ENCODE measurements around the gene MANEAL. TPM values are rescaled to one million over a fixed set of nuclear protein-coding genes. Genes with fewer than 3 reads are reported as not detected.

The MANEAL gene
- total RNA-seq, 2 experiments from 2014 or later: 20.0 to 27.1 TPM

GRCh38 chr1:37776946-37777516, 16.6 kb upstream of the MANEAL start:
- Histone ChIP-seq H3K9me2 (ENCODE audit: insufficient read depth, low read length) (no peaks in the 10 kb centered on the region), H3K79me2 (ENCODE audit: insufficient read depth, low read depth, low read length) (no peaks in the 10 kb centered on the region), H3K9me3 (ENCODE audit: low read length) (no peaks in the 10 kb centered on the region), H3K4me3 (ENCODE audit: low read depth, low read length, poor library complexity, severe bottlenecking) (no peak overlapping the region), H2AFZ (ENCODE audit: low read length) (no peak overlapping the region), H4K20me1 (ENCODE audit: insufficient read depth, low read length) (no peaks in the 10 kb centered on the region), H3K4me2 (ENCODE audit: low read length) (no peak overlapping the region), H3K36me3 (ENCODE audit: insufficient read depth, low read length) (no peaks in the 10 kb centered on the region), H3K4me1 (ENCODE audit: insufficient read depth, low read length, poor library complexity, severe bottlenecking) (no peaks in the 10 kb centered on the region), H3K27ac (ENCODE audit: low read depth, low read length, poor library complexity, severe bottlenecking) (no peak overlapping the region)
- no peak for DNase-seq (ENCODE audit: low spot score)
- intact Hi-C loops (cut with micrococcal nuclease; ENCODE audit: unreplicated experiment): no loop called here
- POLR2A ChIA-PET: no interaction called here
- TF ChIP-seq CTCF (conservative IDR thresholded peaks at IDR 0.05; ENCODE audit: low read length): no peak
- TF ChIP-seq EZH2phosphoT487 (IDR thresholded peaks at IDR 0.05; ENCODE audit: borderline replicate concordance, low read depth, low read length): no peak
- CTCF ChIA-PET (ENCODE audit: unreplicated experiment): no interaction called here
- BruUV-seq (replicated peaks): no TSS peak

GRCh38 chr1:37778654-37779053, 15.0 kb upstream of the MANEAL start:
- no peak for TF ChIP-seq CTCF (conservative IDR thresholded peaks at IDR 0.05; ENCODE audit: low read length)
- no peak for TF ChIP-seq EZH2phosphoT487 (IDR thresholded peaks at IDR 0.05; ENCODE audit: borderline replicate concordance, low read depth, low read length)
- Histone ChIP-seq H3K9me2 (ENCODE audit: insufficient read depth, low read length) (no peaks in the 10 kb centered on the region), H3K36me3 (ENCODE audit: insufficient read depth, low read length) (no peaks in the 10 kb centered on the region), H2AFZ (ENCODE audit: low read length) (no peak overlapping the region), H3K4me3 (ENCODE audit: low read depth, low read length, poor library complexity, severe bottlenecking) (no peak overlapping the region), H3K4me2 (ENCODE audit: low read length) (no peak overlapping the region), H4K20me1 (ENCODE audit: insufficient read depth, low read length) (no peaks in the 10 kb centered on the region), H3K4me1 (ENCODE audit: insufficient read depth, low read length, poor library complexity, severe bottlenecking) (no peaks in the 10 kb centered on the region), H3K79me2 (ENCODE audit: insufficient read depth, low read depth, low read length) (no peaks in the 10 kb centered on the region), H3K27ac (ENCODE audit: low read depth, low read length, poor library complexity, severe bottlenecking) (no peak overlapping the region), H3K9me3 (ENCODE audit: low read length) (no peaks in the 10 kb centered on the region)
- no peak for DNase-seq (ENCODE audit: low spot score)
- ChIA-PET CTCF (ENCODE audit: unreplicated experiment) (no interaction called here), POLR2A (interaction anchor here (0.7 kb wide), 1 partner anchor 72 kb away, joined by 4 read pairs; no protein-coding TSS in a partner anchor)
- no TSS peak for BruUV-seq (replicated peaks)
- intact Hi-C loops (cut with micrococcal nuclease; ENCODE audit: unreplicated experiment): no loop called here

GRCh38 chr1:37782491-37782890, 11.2 kb upstream of the MANEAL start:
- Histone ChIP-seq H2AFZ (ENCODE audit: low read length) (no peak overlapping the region), H3K9me2 (ENCODE audit: insufficient read depth, low read length) (no peaks in the 10 kb centered on the region), H3K36me3 (ENCODE audit: insufficient read depth, low read length) (no peaks in the 10 kb centered on the region), H3K9me3 (ENCODE audit: low read length) (no peaks in the 10 kb centered on the region), H3K79me2 (ENCODE audit: insufficient read depth, low read depth, low read length) (no peaks in the 10 kb centered on the region), H3K4me2 (ENCODE audit: low read length) (no peak overlapping the region), H4K20me1 (ENCODE audit: insufficient read depth, low read length) (no peaks in the 10 kb centered on the region), H3K4me3 (ENCODE audit: low read depth, low read length, poor library complexity, severe bottlenecking) (no peak overlapping the region), H3K27ac (ENCODE audit: low read depth, low read length, poor library complexity, severe bottlenecking) (no peak overlapping the region), H3K4me1 (ENCODE audit: insufficient read depth, low read length, poor library complexity, severe bottlenecking) (no peaks in the 10 kb centered on the region)
- POLR2A ChIA-PET: interaction anchor here (0.6 kb wide), 1 partner anchor 87 kb away, joined by 5 read pairs; no protein-coding TSS in a partner anchor
- no peak for TF ChIP-seq CTCF (conservative IDR thresholded peaks at IDR 0.05; ENCODE audit: low read length)
- CTCF ChIA-PET (ENCODE audit: unreplicated experiment): no interaction called here
- intact Hi-C loops (cut with micrococcal nuclease; ENCODE audit: unreplicated experiment): no loop called here
- BruUV-seq (replicated peaks): no TSS peak
- no peak for DNase-seq (ENCODE audit: low spot score)
